Stimulated activated CD4-positive, alpha-beta T cell treated with anti-CD3 and anti-CD28 coated beads, Interleukin-15, amount 100 ng/mL, for 24 hours (primary cell): ENCODE data around the gene SCUBE1.

Source experiments
- DNase-seq: peaks from one replicate; pipeline ENCODE4 v3.0.0-alpha.2; 2020

The SCUBE1 gene

DNA sequence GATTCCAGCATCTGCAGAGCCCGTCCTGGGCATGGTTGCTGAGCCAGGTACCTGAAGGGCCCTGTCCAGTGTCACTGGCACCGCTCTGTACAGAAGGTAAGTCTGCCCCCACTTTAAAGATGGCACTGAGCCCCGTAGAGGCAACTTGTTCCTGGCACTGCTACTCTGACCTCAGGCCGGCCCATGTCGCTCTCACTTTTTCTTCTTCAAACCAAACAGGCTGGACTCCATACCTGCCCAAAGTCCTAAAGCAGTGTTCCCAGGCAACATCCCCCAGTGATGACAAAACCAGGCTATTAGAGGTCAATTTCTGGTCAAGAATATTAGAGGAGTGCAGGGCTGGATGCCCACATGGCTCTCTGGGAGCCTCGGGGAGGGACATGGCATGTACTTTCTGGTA lies 109.6 kb downstream of the SCUBE1 start:
- no peak for DNase-seq

- no peak for DNase-seq
Measured at GRCh38 chr22:43232445-43232844, 110.7 kb downstream of the SCUBE1 start.

DNA sequence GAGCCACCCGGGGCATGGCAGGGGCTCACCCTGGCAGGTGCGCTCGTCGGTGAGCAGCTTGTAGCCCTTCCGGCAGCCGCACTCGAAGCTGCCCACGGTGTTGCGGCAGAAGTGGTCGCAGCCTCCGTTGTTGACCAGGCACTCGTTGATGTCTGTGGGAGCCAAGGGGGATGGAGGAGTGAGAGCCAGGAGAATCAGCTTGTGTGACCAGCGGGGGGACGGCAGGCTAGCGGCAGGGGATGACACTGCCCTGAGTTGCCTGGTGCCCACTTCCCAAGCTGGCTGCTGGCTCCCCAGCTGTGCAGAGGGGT lies 111.5 kb downstream of the SCUBE1 start:
- no peak for DNase-seq

GRCh38 chr22:43230971-43231723 lies 112.0 kb downstream of the SCUBE1 start:
- peak; percentile 79 for DNase-seq

- DNase-seq: no peak
Measured at GRCh38 chr22:43230571-43230970, 112.6 kb downstream of the SCUBE1 start.

DNA sequence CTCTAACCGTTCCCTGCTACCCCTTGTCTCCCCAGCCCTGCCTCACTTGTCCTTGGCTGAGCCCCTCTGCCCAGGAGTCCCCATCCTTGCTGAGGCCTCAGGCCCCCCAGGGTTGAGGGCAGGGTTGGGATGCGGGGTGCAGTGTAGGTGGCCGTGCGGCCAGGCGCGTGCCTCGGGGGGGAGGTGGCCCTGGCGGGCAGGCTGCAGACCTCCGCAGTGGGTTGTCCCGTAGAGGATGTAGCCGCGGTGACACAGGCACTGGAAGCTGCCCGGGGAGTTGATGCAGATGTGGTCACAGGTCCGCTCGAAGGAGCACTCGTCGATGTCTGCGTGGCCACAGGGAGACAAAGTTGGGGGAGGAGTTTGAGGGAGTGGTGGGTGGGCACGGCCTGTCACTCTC lies 114.3 kb downstream of the SCUBE1 start:
- DNase-seq: no peak

DNA sequence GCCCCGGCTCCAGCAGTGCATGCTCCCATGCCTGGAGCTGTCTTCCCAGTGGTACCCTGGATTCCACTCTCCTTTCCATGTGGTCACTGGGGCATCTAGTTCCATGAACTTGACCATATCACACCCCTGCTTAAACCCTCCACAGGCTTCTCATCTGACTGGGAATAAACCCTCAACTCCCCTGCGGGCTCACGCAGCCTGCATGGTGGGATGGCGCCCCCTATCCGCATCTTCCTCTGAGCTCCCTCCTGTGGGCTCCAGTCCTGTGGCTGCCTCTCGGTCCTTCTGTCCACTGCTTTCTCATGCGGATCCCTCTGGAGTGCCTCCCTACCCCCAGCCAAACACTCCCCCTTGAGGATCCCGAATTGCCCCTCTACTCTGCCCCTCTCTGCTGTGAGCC lies 114.8 kb downstream of the SCUBE1 start:
- peak; percentile 39 for DNase-seq

DNA sequence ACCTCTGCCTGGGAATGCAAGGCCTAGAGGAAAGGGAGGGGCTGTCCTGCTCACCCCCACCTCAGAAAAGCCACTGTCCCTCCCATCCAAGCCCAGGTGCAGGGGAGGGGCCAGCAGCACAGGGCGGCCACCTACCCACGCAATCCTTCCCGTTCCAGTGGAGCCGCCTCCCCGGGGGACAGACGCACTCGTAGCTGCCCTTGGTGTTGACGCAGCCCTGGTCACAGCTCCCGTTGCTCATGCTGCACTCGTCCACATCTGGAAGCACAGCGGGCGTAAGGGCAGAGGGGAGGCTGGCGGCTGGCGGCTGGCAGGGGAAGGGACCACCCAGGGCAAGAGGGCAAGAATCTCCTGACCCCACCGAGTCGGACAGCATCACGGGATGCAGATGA lies 115.9 kb downstream of the SCUBE1 start:
- DNase-seq: no peak

GRCh38 chr22:43226377-43227238 lies 116.6 kb downstream of the SCUBE1 start:
- DNase-seq: no peak

GRCh38 chr22:43225609-43226008 lies 117.6 kb downstream of the SCUBE1 start:
- DNase-seq: no peak

DNA sequence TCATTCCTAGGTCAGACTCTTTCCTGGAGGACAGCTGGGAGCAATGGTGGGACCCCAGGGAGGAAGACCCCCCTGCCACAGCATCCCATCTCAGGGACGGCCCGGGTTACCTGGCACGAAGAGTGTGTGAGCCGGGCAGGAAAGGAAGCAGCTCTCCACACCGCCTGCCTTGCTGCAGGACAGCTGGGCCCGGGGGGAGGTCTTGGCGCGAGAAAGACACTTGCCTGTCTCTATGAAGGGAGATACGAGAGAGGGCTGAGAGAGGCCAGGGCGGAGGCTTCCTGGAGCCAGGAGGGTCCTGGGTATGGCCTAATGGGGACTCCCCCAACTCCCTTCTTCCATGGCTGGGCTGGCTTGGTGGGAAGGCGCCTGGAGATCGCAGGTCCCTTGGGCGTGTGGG lies 120.2 kb downstream of the SCUBE1 start:
- DNase-seq: no peak

DNA sequence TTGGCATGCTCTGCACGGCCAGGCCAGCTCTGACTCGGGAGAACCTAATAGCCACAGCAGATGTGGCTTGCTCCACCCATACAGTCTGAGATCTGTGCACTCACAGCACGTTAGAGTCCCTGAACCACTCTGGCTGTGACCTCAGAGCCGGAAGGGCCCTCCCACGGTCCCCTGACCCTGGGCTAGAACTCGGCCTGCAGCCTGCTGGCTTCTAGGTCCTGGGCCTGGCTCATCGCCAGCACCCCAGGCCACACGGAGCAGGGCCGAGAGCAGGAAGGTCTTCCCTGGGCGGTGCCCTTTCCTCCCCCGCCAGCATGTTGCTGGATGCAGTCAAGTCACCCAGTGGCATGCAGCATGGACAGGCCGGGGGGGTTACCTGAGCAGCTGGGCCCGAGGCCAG lies 120.9 kb downstream of the SCUBE1 start:
- DNase-seq: no peak

DNA sequence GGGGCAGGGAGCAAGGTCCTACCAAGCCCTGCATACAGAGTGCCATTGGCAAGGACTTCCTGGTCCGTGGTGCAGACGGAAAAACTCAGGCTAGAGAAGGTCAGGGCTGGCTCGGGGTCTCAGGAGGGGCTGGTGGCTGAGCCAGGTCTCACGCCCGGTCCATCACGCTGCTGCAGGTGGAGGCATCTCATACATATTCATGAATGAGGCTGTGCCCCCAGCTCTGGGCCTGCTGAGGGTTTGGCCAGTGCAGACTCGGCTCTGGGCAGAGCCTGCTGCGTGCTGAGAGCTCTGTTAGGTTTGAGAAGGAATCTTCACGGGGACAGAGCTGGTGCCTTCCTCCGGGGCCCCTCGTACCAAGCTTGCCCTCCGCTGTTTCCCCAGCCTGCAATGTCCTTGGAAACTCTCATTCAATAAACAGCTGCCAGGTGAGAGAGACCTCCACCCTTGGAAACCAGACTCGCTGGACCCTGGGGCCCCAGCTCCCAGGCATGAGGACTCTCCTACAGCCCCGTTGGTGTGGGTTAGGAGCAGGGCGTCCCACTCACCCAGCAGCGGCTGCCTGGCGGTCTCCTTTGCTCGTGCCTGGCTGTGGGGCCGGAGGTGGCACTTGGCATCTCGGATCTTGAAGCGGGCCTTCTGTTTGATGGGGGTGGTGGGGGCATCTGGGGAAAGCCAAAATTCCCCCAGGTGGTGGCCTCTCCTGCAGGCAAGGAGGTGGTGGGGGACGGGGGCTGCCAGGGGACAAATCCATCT lies 122.4 kb downstream of the SCUBE1 start:
- no peak for DNase-seq

GRCh38 chr22:43218786-43219185 lies 124.4 kb downstream of the SCUBE1 start:
- DNase-seq: no peak

GRCh38 chr22:43217285-43218030 lies 125.7 kb downstream of the SCUBE1 start:
- no peak for DNase-seq

DNA sequence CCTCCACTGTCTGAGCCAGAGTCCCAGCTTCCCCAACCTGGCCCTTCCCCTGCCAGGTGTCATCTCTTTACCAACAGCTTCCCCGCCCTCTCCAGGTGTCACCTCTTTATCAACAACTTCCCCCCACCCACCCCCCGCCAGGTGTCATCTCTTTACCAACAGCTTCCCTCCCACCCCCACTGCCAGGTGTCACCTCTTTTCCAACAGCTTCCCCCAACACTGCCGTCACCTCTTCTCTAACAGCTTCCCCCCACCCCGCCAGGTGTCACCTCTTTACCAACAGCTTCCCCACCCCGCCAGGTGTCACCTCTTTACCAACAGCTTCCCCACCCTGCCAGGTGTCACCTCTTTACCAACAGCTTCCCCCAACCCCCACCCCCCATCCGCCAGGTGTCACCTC lies 126.4 kb downstream of the SCUBE1 start:
- no peak for DNase-seq

- no peak for DNase-seq
Measured at GRCh38 chr22:43213962-43214361, 129.2 kb downstream of the SCUBE1 start.

DNA sequence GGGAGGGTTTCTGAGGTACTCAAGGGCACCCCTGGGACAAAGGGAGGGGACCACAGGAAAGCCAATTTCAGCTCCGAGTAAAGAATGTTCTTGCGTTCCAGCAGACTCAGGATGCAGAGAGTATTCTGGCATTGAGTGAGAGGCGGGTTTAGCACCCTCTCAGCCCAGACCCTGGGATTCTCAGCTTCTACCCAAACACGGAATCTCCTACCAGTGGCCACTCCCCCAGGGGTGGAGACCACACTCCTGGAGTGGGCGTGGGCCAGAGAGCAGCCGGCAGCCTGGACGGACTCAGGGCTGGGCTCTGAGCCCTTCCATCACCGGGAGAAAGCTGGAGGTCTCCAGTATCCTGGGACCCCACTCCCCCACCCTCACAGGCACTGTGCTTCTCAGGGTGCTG lies 130.1 kb downstream of the SCUBE1 start:
- no peak for DNase-seq

GRCh38 chr22:43212434-43212952 lies 130.7 kb downstream of the SCUBE1 start:
- DNase-seq: no peak

DNA sequence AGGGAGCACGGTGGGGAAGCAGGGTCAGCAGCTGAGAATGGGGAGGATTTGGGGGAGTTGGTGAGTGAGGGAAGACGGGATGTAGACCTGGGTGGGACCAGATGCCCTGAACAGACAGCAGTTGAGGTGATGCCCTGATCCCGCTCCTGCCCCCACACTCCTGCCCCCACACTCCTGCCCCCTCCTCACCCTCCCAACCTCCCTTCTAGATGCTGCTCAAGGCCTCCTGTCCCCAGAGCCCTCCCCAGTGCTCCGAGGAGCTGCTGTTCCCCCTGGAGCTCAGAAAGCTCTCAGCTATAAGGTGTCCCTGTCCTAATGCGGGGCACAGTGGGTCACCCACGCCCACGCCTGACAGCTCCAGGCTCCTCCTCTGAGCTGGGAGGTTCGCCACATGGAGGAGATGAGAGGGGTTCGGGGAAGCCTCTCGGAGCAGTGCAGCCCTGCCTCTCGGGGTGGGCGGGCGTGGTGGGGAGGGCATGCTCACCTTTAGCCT lies 131.2 kb downstream of the SCUBE1 start:
- DNase-seq: no peak

GRCh38 chr22:43210631-43211515 lies 132.3 kb downstream of the SCUBE1 start:
- DNase-seq: no peak

- DNase-seq: no peak
Measured at GRCh38 chr22:43209971-43210370, 133.2 kb downstream of the SCUBE1 start.
